Measurements from ENCODE around the gene KLHDC7B. TPM values are rescaled to one million over a fixed set of nuclear protein-coding genes. Genes with fewer than 3 reads are reported as not detected.

Gene KLHDC7B
- total RNA-seq, 1 donor from 2014 or later, result 5.2 TPM

- CTCF ChIA-PET, result interaction anchor here (0.6 to 4.6 kb wide), 4 partner anchors 8 to 78 kb away, joined by 3 to 46 read pairs (median 9); partner anchors contain the start of gene SCO2
- peaks cover 66% of the 10 kb centered on the region for H3K4me1 Mint-ChIP-seq
Measured at GRCh38 chr22:50542416-50542927, 3.2 kb upstream of the KLHDC7B start.

GRCh38 chr22:50544078-50544745, 1.5 kb upstream of the KLHDC7B start:
- DNase-seq (peak; percentile 80), ATAC-seq (ENCODE audit: low read depth) (peak; percentile 38)
- Mint-ChIP-seq H3K27me3 (no peaks in the 10 kb centered on the region), H3K4me1 (peaks cover 56% of the 10 kb centered on the region), H3K4me3 (peak overlapping the region; percentile 60), H3K9me3 (peaks cover 2% of the 10 kb centered on the region), H3K36me3 (ENCODE audit: low read depth) (peaks cover 9% of the 10 kb centered on the region), H3K27ac (peak overlapping the region; percentile 82)
- ChIA-PET CTCF (interaction anchor here (1.0 kb wide), 1 partner anchor 19 kb away, joined by 6 read pairs; the partner anchor contains the start of gene SCO2), POLR2A (interaction anchor here (0.6 to 16.7 kb wide), 5 partner anchors 11 to 36 kb away, joined by 3 to 946 read pairs (median 6); partner anchors contain the start of genes LMF2, NCAPH2, SCO2 and SYCE3)
- intact Hi-C loops (cut with micrococcal nuclease), result loop anchor here (1.0 to 10.0 kb wide), 6 partner anchors 13 to 579 kb away; partner anchors contain the start of gene PIM3
- no peak for TF ChIP-seq CTCF (IDR thresholded peaks at IDR 0.05)

More at GRCh38 chr22:50542416-50542927, 3.2 kb upstream of the KLHDC7B start:
- Mint-ChIP-seq H3K4me3 (peak overlapping the region; percentile 85), H3K27ac (peak overlapping the region; percentile 91), H3K27me3 (no peaks in the 10 kb centered on the region), H3K9me3 (peaks cover 2% of the 10 kb centered on the region), H3K36me3 (ENCODE audit: low read depth) (peaks cover 9% of the 10 kb centered on the region)
- intact Hi-C loops (cut with micrococcal nuclease), result loop anchor here (5.0 to 10.0 kb wide), 2 partner anchors 70 to 578 kb away; partner anchors contain the start of gene PIM3
- ATAC-seq (ENCODE audit: low read depth) (peak; percentile 2), DNase-seq (no peak)
- POLR2A ChIA-PET, result interaction anchor here (1.0 to 16.7 kb wide), 7 partner anchors 12 to 352 kb away, joined by 3 to 946 read pairs (median 5); partner anchors contain the start of genes CHKB, LMF2, NCAPH2 and SCO2
- no peak for TF ChIP-seq CTCF (IDR thresholded peaks at IDR 0.05)

GRCh38 chr22:50544746-50545253, 899 bp upstream of the KLHDC7B start:
- ATAC-seq (ENCODE audit: low read depth) (no peak), DNase-seq (no peak)
- H3K9me3 Mint-ChIP-seq, result peaks cover 2% of the 10 kb centered on the region
- intact Hi-C loops (cut with micrococcal nuclease), result loop anchor here (1.0 to 10.0 kb wide), 6 partner anchors 13 to 580 kb away; partner anchors contain the start of gene PIM3
- H3K4me1 Mint-ChIP-seq, result peaks cover 54% of the 10 kb centered on the region
- H3K27ac Mint-ChIP-seq, result peak overlapping the region; percentile 82
- no peaks in the 10 kb centered on the region for H3K27me3 Mint-ChIP-seq
- H3K4me3 Mint-ChIP-seq, result peak overlapping the region; percentile 52
- peaks cover 9% of the 10 kb centered on the region for H3K36me3 Mint-ChIP-seq (ENCODE audit: low read depth)
- POLR2A ChIA-PET, result interaction anchor here (0.6 to 16.7 kb wide), 6 partner anchors 10 to 38 kb away, joined by 3 to 946 read pairs (median 6); partner anchors contain the start of genes CHKB, LMF2, NCAPH2 and SCO2
- no peak for TF ChIP-seq CTCF (IDR thresholded peaks at IDR 0.05)
- CTCF ChIA-PET, result interaction anchor here (1.0 kb wide), 1 partner anchor 19 kb away, joined by 6 read pairs; the partner anchor contains the start of gene SCO2

GRCh38 chr22:50546326-50547262, 895 bp downstream of the KLHDC7B start:
- ChIA-PET CTCF (interaction anchor here (0.6 to 1.5 kb wide), 2 partner anchors 11 to 21 kb away, joined by 4 to 6 read pairs; partner anchors contain the start of gene SCO2), POLR2A (interaction anchor here (1.5 to 16.7 kb wide), 4 partner anchors 16 to 76 kb away, joined by 5 to 946 read pairs (median 18); partner anchors contain the start of genes CHKB, SCO2 and TYMP)
- Mint-ChIP-seq H3K36me3 (ENCODE audit: low read depth) (peaks cover 7% of the 10 kb centered on the region), H3K4me1 (peaks cover 47% of the 10 kb centered on the region), H3K9me3 (peaks cover 2% of the 10 kb centered on the region), H3K27ac (no peak overlapping the region), H3K27me3 (no peaks in the 10 kb centered on the region), H3K4me3 (no peak overlapping the region)
- intact Hi-C loops (cut with micrococcal nuclease), result loop anchor here (10.0 kb wide), 1 partner anchor 582 kb away; the partner anchor contains the start of gene PIM3
- TF ChIP-seq CTCF (IDR thresholded peaks at IDR 0.05), result no peak
- no peak for DNase-seq
- no peak for ATAC-seq (ENCODE audit: low read depth)
